GM12892 (cell line): ENCODE data around the gene ZNF212.

Source experiments
- POLR2A ChIP-seq: IDR thresholded peaks from 2 replicates; pipeline ENCODE4 v1.6.1; 2011; ENCODE audit warnings: low read depth, low read length, control low read depth
- POLR2AphosphoS5 ChIP-seq: IDR thresholded peaks from 2 replicates; pipeline ENCODE4 v1.6.1; 2011; ENCODE audit warnings: low read depth, low read length, control low read depth
- TAF1 ChIP-seq: IDR thresholded peaks from 2 replicates; pipeline ENCODE4 v1.6.1; 2011; ENCODE audit warnings: low read depth, mild to moderate bottlenecking, control low read depth, low read length, borderline replicate concordance

DNA sequence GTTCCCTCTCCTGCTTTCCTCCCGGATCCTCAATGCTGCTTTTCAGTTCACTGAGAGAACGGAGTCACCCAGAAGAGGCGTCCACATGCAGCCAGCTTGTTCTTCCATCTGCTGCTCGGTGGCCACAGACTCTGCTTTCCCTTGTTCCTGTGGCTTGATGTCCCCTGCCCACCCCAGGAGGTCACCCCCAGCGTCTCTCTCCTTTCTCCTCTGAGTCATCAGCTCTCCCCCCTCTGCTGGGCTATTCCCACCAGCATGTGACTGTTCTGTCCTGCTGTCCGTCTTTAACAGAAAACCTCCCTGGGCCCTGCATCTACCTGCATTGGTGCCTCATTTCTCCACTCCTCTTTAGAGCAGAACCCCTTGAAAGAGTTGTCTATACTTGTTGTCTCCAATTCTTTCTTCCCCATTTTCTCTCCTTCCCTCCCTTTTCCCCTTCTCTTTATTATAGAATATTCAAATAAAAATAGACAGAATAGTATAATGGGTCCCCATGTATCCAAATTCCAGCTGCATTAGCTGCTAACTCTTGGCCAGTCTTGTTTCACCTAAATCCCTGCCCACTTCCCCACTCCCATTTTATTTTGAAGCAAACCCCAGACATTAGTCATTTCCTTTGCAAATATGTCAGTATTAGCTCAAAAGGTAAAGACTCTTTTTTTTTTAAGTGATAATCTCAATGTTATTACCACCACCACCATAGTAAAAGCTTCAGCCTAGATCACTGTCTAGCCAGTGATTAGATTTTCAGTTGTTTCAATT is 40.0 kb upstream of the ZNF212 start:
- TF ChIP-seq POLR2AphosphoS5 (no peak), POLR2A (no peak), TAF1 (no peak)
